Keratinocyte (primary cell): Measurements from ENCODE around the gene BAIAP2L2. TPM values are rescaled to one million over a fixed set of nuclear protein-coding genes. Genes with fewer than 3 reads are reported as not detected.

ENCODE experiments used
- DNase-seq: peaks from one replicate; pipeline ENCODE4 v3.0.0-alpha.2; 2011; ENCODE audit warnings: low read depth, missing footprints, low spot score
- FAIRE-seq: peaks from 2 replicates; lab custom pipeline; 2011; peaks lifted over from hg19 to GRCh38; lab: Jason Lieb, UNC
- H2AFZ ChIP-seq: 2 replicates; pipeline ENCODE4 v1.6.0; 2012; ENCODE audit warnings: low read length, control low read depth, inconsistent platforms; ENCODE audit not compliant: control insufficient read depth
- H3K27ac ChIP-seq: 2 replicates; pipeline ENCODE4 v1.5.1; 2011; ENCODE audit warnings: low read length; ENCODE audit not compliant: control insufficient read depth, insufficient read depth
- H3K27me3 ChIP-seq: 3 replicates; pipeline ENCODE4 v1.6.0; 2011; ENCODE audit warnings: low read length; ENCODE audit not compliant: control insufficient read depth, insufficient read depth; ENCODE audit errors: extremely low read depth
- H3K36me3 ChIP-seq, 2 experiments: 2 replicates in 1 of 2; 3 replicates in 1 of 2; pipeline ENCODE4 v1.5.1; 2011; ENCODE audit warnings: low read length in 2 of 2, mild to moderate bottlenecking in 1 of 2; ENCODE audit not compliant: control insufficient read depth in 2 of 2, insufficient read depth in 2 of 2; ENCODE audit errors: extremely low read depth in 1 of 2
- H3K4me1 ChIP-seq: 3 replicates; pipeline ENCODE4 v1.5.1; 2011; ENCODE audit warnings: low read length; ENCODE audit not compliant: control insufficient read depth, insufficient read depth; ENCODE audit errors: extremely low read depth
- H3K4me2 ChIP-seq: 3 replicates; pipeline ENCODE4 v1.6.0; 2011; ENCODE audit warnings: low read depth, low read length; ENCODE audit not compliant: control insufficient read depth, insufficient read depth; ENCODE audit errors: extremely low read depth
- H3K4me3 ChIP-seq, 3 experiments: fragments of 200-600 bp in 1 of 3; sonication (generic) in 1 of 3; 2 replicates in 2 of 3; 3 replicates in 1 of 3; pipeline ENCODE4 v1.5.1; 2011 to 2016; ENCODE audit warnings: low read length in 3 of 3, mild to moderate bottlenecking in 3 of 3, control low read depth in 2 of 3, inconsistent platforms in 1 of 3, low read depth in 1 of 3, mixed read lengths in 1 of 3, mixed run types in 1 of 3, moderate library complexity in 1 of 3; ENCODE audit not compliant: control insufficient read depth in 2 of 3, insufficient read depth in 2 of 3; ENCODE audit errors: extremely low read depth in 1 of 3
- H3K79me2 ChIP-seq: 2 replicates; pipeline ENCODE4 v1.6.0; 2012; ENCODE audit warnings: low read length; ENCODE audit not compliant: control insufficient read depth, insufficient read depth
- H3K9ac ChIP-seq: 3 replicates; pipeline ENCODE4 v1.6.0; 2011; ENCODE audit warnings: low read length; ENCODE audit not compliant: control insufficient read depth, insufficient read depth; ENCODE audit errors: extremely low read depth
- H3K9me1 ChIP-seq: 3 replicates; pipeline ENCODE4 v1.6.0; 2011; ENCODE audit warnings: low read length; ENCODE audit not compliant: control insufficient read depth, insufficient read depth; ENCODE audit errors: extremely low read depth
- H3K9me3 ChIP-seq: 2 replicates; pipeline ENCODE4 v1.5.1; 2012; ENCODE audit warnings: low read depth, low read length; ENCODE audit not compliant: control insufficient read depth
- H4K20me1 ChIP-seq: 3 replicates; pipeline ENCODE4 v1.6.0; 2011; ENCODE audit warnings: low read length; ENCODE audit not compliant: control insufficient read depth, insufficient read depth; ENCODE audit errors: extremely low read depth
- CTCF ChIP-seq, 3 experiments: IDR thresholded peaks in 1 of 3; conservative IDR thresholded peaks in 1 of 3; optimal IDR thresholded peaks in 1 of 3; 2 replicates in 2 of 3; 3 replicates in 1 of 3; pipeline versions ENCODE3 to v1.5.1; 2011; ENCODE audit warnings: low read length in 3 of 3, mild to moderate bottlenecking in 3 of 3, moderate library complexity in 2 of 3, control low read depth in 1 of 3, inconsistent platforms in 1 of 3; ENCODE audit not compliant: insufficient read depth in 2 of 3; ENCODE audit errors: extremely low read depth in 1 of 3
- EZH2 ChIP-seq: IDR thresholded peaks from one replicate; pipeline ENCODE4 v1.6.1; 2012; ENCODE audit warnings: inconsistent platforms, mild to moderate bottlenecking, low read length, moderate library complexity
- dilution Hi-C: fragments of 300-500 bp; cut with MboI; formaldehyde crosslinking; loops from one replicate; pipeline ENCODE4 v1.7.0; 2020; ENCODE audit warnings: low sequenced_read_pairs; ENCODE audit not compliant: extremely low pct_ligation_motif_present
- polyA plus RNA-seq, 5 experiments: library from polyadenylated mRNA; depleted of rRNA in 3 of 5; stranded (reverse) in 3 of 5; stranded (forward) in 1 of 5; unstranded in 1 of 5; fragments of >200 nt; gene quantifications; 1 replicate in 1 of 5; 2 replicates in 3 of 5; 3 replicates in 1 of 5; pipeline versions ENCODE4 v1.2.1 to v1.2.3, GENCODE V29; 2011 to 2012; ENCODE audit warnings: missing spikeins in 2 of 5, low read depth in 1 of 5, low replicate concordance in 1 of 5

Gene BAIAP2L2
- polyA plus RNA-seq, 1 donor (not counting 4 experiments of a cell fraction or from before 2014, with no cell fraction given), result 2.3 TPM

- peaks cover 17 to 21% of the 10 kb centered on the region in 2 experiments for H3K36me3 ChIP-seq
- FAIRE-seq, result no peak
- no peaks in the 10 kb centered on the region for H3K9me3 ChIP-seq
Measured at GRCh38 chr22:38073150-38074130, 37.0 kb downstream of the BAIAP2L2 start.

GRCh38 chr22:38072322-38073149, 37.9 kb downstream of the BAIAP2L2 start:
- no peak overlapping the region for H3K4me2 ChIP-seq
- no peaks in the 10 kb centered on the region for H3K9me3 ChIP-seq
- H3K9me1 ChIP-seq, result no peaks in the 10 kb centered on the region
- no peaks in the 10 kb centered on the region for H3K79me2 ChIP-seq
- no peak overlapping the region for H2AFZ ChIP-seq
- H3K27ac ChIP-seq, result no peak overlapping the region
- no peaks in the 10 kb centered on the region for H3K27me3 ChIP-seq
- no peaks in the 10 kb centered on the region for H4K20me1 ChIP-seq
- peaks cover 24 to 28% of the 10 kb centered on the region in 2 experiments for H3K36me3 ChIP-seq
- H3K4me1 ChIP-seq, result no peaks in the 10 kb centered on the region
- H3K9ac ChIP-seq, result no peak overlapping the region
- no peak for TF ChIP-seq CTCF (optimal IDR thresholded peaks at IDR 0.05 in 1 of 3, IDR thresholded peaks at IDR 0.05 in 1 of 3, conservative IDR thresholded peaks at IDR 0.05 in 1 of 3; ENCODE audit: extremely low read depth in 1 of 3, insufficient read depth in 2 of 3, low read length in 3 of 3)
- TF ChIP-seq EZH2, result no peak
- no peak for DNase-seq
- H3K4me3 ChIP-seq, result no peak overlapping the region
- FAIRE-seq, result no peak
- dilution Hi-C loops, result no loop called here

More at GRCh38 chr22:38073150-38074130, 37.0 kb downstream of the BAIAP2L2 start:
- no peak overlapping the region for H2AFZ ChIP-seq
- H3K79me2 ChIP-seq, result no peaks in the 10 kb centered on the region
- H3K27ac ChIP-seq, result no peak overlapping the region
- dilution Hi-C loops, result no loop called here
- H4K20me1 ChIP-seq, result no peaks in the 10 kb centered on the region
- H3K9ac ChIP-seq, result no peak overlapping the region
- DNase-seq, result no peak
- no peaks in the 10 kb centered on the region for H3K27me3 ChIP-seq
- no peak overlapping the region for H3K4me2 ChIP-seq
- no peak overlapping the region for H3K4me3 ChIP-seq
- no peaks in the 10 kb centered on the region for H3K9me1 ChIP-seq
- no peak for TF ChIP-seq EZH2
- no peak for TF ChIP-seq CTCF (optimal IDR thresholded peaks at IDR 0.05 in 1 of 3, IDR thresholded peaks at IDR 0.05 in 1 of 3, conservative IDR thresholded peaks at IDR 0.05 in 1 of 3; ENCODE audit: extremely low read depth in 1 of 3, insufficient read depth in 2 of 3, low read length in 3 of 3)
- H3K4me1 ChIP-seq, result no peaks in the 10 kb centered on the region
